Activated T-helper 9 cell treated with anti-CD3 and anti-CD28 coated beads, Interleukin-2, amount 50 U/mL, for 16 hours (primary cell): ENCODE measurements around the gene CNIH2.
"Not testable (repeated sequence)": the region's sequence is repeated elsewhere in the genome, so short reads cannot be mapped to it uniquely, and the experiment has no call there.

Source experiments
- DNase-seq: peaks from one replicate; pipeline ENCODE4 v3.0.0-alpha.2; 2020; ENCODE audit warnings: low read depth

The CNIH2 gene

GRCh38 chr11:66277471-66278362 is at the start of gene CNIH2:
CNIH2 (plus strand) TSS chr11:66278175; CDS start chr11:66278457, 282 bp downstream.
- DNase-seq, result no peak

GRCh38 chr11:66228521-66228920 is 49.5 kb upstream of the CNIH2 start:
- DNase-seq, result no peak

- no peak for DNase-seq
These were observed 47.8 kb upstream of the CNIH2 start for GRCh38 chr11:66230156-66230555.

- no peak for DNase-seq
These were observed 47.0 kb upstream of the CNIH2 start for GRCh38 chr11:66230978-66231377.

GRCh38 chr11:66231561-66231960 is 46.4 kb upstream of the CNIH2 start:
- no peak for DNase-seq

- no peak for DNase-seq
These were observed 45.2 kb upstream of the CNIH2 start for GRCh38 chr11:66232769-66233168.

- DNase-seq, result no peak
These were observed 44.7 kb upstream of the CNIH2 start for GRCh38 chr11:66233301-66233700.

GRCh38 chr11:66235141-66235540 is 42.8 kb upstream of the CNIH2 start:
- no peak for DNase-seq

GRCh38 chr11:66237867-66238266 is 40.1 kb upstream of the CNIH2 start:
- no peak for DNase-seq

- no peak for DNase-seq
These were observed 39.1 kb upstream of the CNIH2 start for GRCh38 chr11:66238786-66239413.

- DNase-seq, result no peak
These were observed 38.5 kb upstream of the CNIH2 start for GRCh38 chr11:66239511-66239910.

- no peak for DNase-seq
These were observed 37.8 kb upstream of the CNIH2 start for GRCh38 chr11:66239998-66240780.

- no peak for DNase-seq
These were observed 37.2 kb upstream of the CNIH2 start for GRCh38 chr11:66240781-66241136.

GRCh38 chr11:66242095-66242765 is 35.7 kb upstream of the CNIH2 start:
- DNase-seq, result no peak

GRCh38 chr11:66243782-66244535 is 34.0 kb upstream of the CNIH2 start:
- no peak for DNase-seq

- no peak for DNase-seq
These were observed 30.7 kb upstream of the CNIH2 start for GRCh38 chr11:66247295-66247694.

- DNase-seq, result no peak
These were observed 30.2 kb upstream of the CNIH2 start for GRCh38 chr11:66247801-66248200.

GRCh38 chr11:66248903-66249302 is 29.1 kb upstream of the CNIH2 start:
- DNase-seq, result no peak

GRCh38 chr11:66251809-66252208 is 26.2 kb upstream of the CNIH2 start:
- no peak for DNase-seq

- DNase-seq, result not testable (repeated sequence)
These were observed 24.9 kb upstream of the CNIH2 start for GRCh38 chr11:66253081-66253480.

GRCh38 chr11:66258473-66258893 is 19.5 kb upstream of the CNIH2 start:
- no peak for DNase-seq
